Loucy (cell line): ENCODE measurements around the gene PARN.

Experiments used
- EZH2phosphoT487 ChIP-seq: fragments of 200-600 bp; IDR thresholded peaks from 2 replicates; pipeline ENCODE4 v1.6.1; 2018; ENCODE audit warnings: antibody characterized with exemption, mild to moderate bottlenecking, moderate library complexity, borderline replicate concordance
- TF ChIP-seq, protein P1 (sequence below): fragments of 200-600 bp; sonication (generic); conservative IDR thresholded peaks from 2 replicates; pipeline ENCODE4 v1.5.1; 2014; ENCODE audit warnings: mild to moderate bottlenecking, antibody characterized with exemption, low read length

DNA sequence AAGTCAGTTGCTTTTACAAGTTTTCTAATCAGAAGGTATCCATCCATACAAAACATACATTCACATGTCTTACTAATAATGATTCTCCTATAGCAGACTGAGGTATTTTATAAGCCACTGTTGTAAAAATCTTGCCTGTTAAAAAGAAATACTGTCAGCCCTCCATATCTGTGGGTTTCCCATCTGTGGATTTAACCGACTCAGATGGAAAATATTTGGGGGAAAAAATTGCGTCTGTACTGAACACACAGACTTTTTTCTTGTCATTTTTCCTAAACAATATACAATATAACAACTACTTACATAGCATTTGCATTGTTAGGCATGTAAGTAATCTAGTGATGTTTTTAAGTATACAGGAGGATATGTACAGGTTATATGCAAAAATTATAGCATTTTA, 90.4 kb downstream of the PARN start:
- TF ChIP-seq, protein P1, sequence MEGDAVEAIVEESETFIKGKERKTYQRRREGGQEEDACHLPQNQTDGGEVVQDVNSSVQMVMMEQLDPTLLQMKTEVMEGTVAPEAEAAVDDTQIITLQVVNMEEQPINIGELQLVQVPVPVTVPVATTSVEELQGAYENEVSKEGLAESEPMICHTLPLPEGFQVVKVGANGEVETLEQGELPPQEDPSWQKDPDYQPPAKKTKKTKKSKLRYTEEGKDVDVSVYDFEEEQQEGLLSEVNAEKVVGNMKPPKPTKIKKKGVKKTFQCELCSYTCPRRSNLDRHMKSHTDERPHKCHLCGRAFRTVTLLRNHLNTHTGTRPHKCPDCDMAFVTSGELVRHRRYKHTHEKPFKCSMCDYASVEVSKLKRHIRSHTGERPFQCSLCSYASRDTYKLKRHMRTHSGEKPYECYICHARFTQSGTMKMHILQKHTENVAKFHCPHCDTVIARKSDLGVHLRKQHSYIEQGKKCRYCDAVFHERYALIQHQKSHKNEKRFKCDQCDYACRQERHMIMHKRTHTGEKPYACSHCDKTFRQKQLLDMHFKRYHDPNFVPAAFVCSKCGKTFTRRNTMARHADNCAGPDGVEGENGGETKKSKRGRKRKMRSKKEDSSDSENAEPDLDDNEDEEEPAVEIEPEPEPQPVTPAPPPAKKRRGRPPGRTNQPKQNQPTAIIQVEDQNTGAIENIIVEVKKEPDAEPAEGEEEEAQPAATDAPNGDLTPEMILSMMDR = no peak
- no peak for TF ChIP-seq EZH2phosphoT487
